Bronchial epithelial cell (primary cell): Measurements from ENCODE around the gene RMDN2. TPM values are rescaled to one million over a fixed set of nuclear protein-coding genes. Genes with fewer than 3 reads are reported as not detected.

Experiments used
- DNase-seq: peaks from one replicate; pipeline ENCODE4 v3.0.0-alpha.2; 2010; ENCODE audit warnings: low read depth
- FAIRE-seq: peaks from 2 replicates; lab custom pipeline; 2011; peaks lifted over from hg19 to GRCh38; lab: Jason Lieb, UNC
- H3K27me3 ChIP-seq: 2 replicates; pipeline ENCODE4 v1.5.1; 2011; ENCODE audit warnings: low read length; ENCODE audit not compliant: control insufficient read depth, insufficient read depth
- H3K36me3 ChIP-seq: 2 replicates; pipeline ENCODE4 v1.5.1; 2011; ENCODE audit warnings: low read length; ENCODE audit not compliant: control insufficient read depth, insufficient read depth
- H3K4me3 ChIP-seq: 2 replicates; pipeline ENCODE4 v1.5.1; 2011; ENCODE audit warnings: mild to moderate bottlenecking, low read depth, low read length, control low read depth
- total RNA-seq: library from RNA; depleted of rRNA; stranded (reverse); fragments of >200 nt; gene quantifications from 2 replicates; pipeline ENCODE4 v1.2.1, GENCODE V29; 2014
- TF ChIP-seq, protein P1 (sequence below): IDR thresholded peaks from 2 replicates; pipeline ENCODE4 v1.5.1; 2011; ENCODE audit warnings: mild to moderate bottlenecking, moderate library complexity, low read length, control low read depth, inconsistent platforms; ENCODE audit not compliant: insufficient read depth, severe bottlenecking

Gene RMDN2
- total RNA-seq, 1 donor from 2014 or later: 1.3 TPM

DNA sequence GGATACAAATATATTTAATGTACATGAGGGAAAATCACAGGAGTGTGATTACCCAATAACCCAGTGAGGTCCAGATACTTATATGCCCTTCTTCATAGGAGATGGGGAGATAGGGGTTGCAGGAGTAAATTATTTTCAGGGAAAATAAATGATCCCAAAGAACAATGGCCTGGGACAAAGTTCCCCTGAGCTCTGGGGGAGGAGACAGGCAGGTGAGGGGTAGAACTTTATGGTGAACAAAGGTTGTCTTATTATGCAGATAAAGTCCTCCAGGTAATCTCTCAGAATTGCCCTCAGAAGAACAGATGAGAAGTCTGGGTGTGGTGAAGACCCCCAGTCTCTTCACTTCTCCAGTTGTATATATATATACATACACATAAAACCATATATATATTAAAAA, 22.1 kb upstream of the RMDN2 start:
- H3K27me3 ChIP-seq: no peaks in the 10 kb centered on the region
- DNase-seq (no peak), FAIRE-seq (no peak)
- no peaks in the 10 kb centered on the region for H3K36me3 ChIP-seq
- TF ChIP-seq, protein P1, sequence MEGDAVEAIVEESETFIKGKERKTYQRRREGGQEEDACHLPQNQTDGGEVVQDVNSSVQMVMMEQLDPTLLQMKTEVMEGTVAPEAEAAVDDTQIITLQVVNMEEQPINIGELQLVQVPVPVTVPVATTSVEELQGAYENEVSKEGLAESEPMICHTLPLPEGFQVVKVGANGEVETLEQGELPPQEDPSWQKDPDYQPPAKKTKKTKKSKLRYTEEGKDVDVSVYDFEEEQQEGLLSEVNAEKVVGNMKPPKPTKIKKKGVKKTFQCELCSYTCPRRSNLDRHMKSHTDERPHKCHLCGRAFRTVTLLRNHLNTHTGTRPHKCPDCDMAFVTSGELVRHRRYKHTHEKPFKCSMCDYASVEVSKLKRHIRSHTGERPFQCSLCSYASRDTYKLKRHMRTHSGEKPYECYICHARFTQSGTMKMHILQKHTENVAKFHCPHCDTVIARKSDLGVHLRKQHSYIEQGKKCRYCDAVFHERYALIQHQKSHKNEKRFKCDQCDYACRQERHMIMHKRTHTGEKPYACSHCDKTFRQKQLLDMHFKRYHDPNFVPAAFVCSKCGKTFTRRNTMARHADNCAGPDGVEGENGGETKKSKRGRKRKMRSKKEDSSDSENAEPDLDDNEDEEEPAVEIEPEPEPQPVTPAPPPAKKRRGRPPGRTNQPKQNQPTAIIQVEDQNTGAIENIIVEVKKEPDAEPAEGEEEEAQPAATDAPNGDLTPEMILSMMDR: no peak
- H3K4me3 ChIP-seq: no peak overlapping the region

DNA sequence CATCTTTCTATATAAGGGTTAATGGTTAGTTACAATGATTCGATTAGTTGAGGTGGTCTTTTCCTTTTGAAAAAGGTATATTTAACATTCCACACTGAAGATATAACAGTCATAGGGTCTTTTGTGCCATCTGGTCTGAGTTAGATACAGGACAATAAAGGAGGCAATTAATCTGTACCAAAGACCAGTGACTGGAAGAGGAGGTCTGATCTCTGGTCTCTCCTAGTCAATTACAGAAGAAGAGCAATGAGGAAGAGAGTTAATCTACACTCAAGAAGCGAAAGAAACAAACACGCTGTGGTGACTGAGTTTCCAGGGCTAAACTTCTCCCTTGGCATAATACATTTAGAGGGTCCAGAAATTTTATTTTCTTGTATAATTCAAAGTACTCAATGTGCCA, 20.7 kb upstream of the RMDN2 start:
- TF ChIP-seq, protein P1: no peak
- H3K27me3 ChIP-seq: no peaks in the 10 kb centered on the region
- DNase-seq (no peak), FAIRE-seq (no peak)
- H3K36me3 ChIP-seq: no peaks in the 10 kb centered on the region
- no peak overlapping the region for H3K4me3 ChIP-seq

DNA sequence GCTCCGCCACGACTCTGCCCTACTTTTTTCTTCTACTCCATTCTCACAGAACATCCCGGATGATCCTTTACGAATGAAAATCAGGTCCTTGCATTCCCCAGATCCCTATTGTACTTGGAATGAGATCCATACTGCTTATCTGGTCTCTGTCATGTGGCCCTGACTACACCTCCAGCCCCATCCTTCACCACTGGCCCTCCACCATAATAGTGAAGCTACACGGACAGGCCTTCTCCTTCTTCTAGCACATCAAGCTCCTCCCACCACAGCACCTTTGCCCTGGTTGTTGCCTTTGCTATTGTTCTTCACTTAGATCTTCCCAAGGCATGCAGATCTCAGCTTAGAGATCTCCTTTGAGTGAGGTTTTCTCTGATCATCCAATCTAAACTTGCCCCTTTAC, 20.1 kb upstream of the RMDN2 start:
- Histone ChIP-seq H3K4me3 (no peak overlapping the region), H3K36me3 (no peaks in the 10 kb centered on the region), H3K27me3 (no peaks in the 10 kb centered on the region)
- no peak for FAIRE-seq
- TF ChIP-seq, protein P1: no peak
- no peak for DNase-seq

DNA sequence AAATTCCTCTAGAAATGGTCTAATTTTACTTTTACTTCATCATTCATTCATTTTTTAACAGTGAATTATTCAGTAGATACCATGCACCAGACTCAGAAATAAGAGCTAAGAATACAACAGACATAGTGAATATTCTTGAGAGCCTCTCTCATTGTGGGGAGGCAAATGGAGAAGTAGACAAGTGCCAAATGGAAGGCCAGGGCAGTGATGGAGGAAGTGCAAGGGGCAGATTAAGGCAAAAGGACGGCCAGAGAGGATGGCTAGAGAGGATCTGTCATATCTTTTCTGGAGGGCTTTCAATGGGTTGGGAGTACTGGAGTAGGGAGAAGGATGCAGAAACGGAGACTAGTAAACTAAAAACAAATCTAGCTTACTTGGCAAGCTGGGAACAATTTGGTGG, 19.0 kb upstream of the RMDN2 start:
- Histone ChIP-seq H3K4me3 (no peak overlapping the region), H3K36me3 (no peaks in the 10 kb centered on the region), H3K27me3 (no peaks in the 10 kb centered on the region)
- no peak for DNase-seq
- no peak for FAIRE-seq
- TF ChIP-seq, protein P1: no peak

DNA sequence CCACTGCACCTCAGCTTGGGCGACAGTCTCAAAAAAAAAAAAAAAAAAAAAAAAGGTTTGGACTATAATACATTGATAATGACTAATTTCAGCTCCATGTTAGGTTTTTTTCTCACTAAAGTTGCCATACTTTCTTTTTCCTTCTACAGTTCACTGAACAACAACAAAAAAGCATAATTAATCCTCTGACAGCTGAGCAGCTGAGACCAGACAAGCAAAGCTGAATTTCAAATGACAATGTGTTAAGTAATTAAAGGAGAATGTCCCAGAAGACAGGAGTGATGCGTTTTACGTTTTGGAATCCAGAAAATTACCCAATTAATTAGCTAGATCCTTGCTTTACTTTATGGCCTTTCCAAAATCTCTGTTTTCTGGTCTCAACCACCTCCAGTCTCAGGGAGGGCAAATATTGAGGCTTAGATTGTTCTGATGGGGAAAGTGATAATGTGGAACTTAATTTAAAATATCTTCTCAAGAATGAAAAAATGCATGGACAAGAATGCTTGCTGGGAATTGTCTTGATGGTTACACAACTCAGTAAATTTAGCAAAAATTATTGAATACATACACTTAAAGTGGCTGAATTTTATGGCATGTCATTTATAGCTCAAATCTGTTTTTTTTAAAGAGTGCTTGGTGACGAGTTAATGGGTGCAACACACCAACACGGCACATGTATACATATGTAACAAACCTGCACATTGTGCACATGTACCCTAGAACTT, 17.4 kb upstream of the RMDN2 start:
- TF ChIP-seq, protein P1: no peak
- Histone ChIP-seq H3K4me3 (no peak overlapping the region), H3K27me3 (no peaks in the 10 kb centered on the region), H3K36me3 (no peaks in the 10 kb centered on the region)
- no peak for FAIRE-seq
- no peak for DNase-seq
